Fibroblast of lung (primary cell): ENCODE data around the gene TMEM43.

Experiments
- EZH2 ChIP-seq: IDR thresholded peaks from 2 replicates; pipeline ENCODE4 v1.5.1; 2012; ENCODE audit warnings: low read length, control low read depth, mild to moderate bottlenecking; ENCODE audit errors: missing control alignments
- TF ChIP-seq, protein P1 (sequence below), 2 donors: IDR thresholded peaks in 1 of 2; conservative IDR thresholded peaks in 1 of 2; 1 replicate in 1 of 2; 2 replicates in 1 of 2; pipeline ENCODE4 v1.5.1; 2011 to 2012; ENCODE audit warnings: low read length in 2 of 2, control low read depth in 1 of 2, inconsistent platforms in 1 of 2, low read depth in 1 of 2, mild to moderate bottlenecking in 1 of 2

DNA sequence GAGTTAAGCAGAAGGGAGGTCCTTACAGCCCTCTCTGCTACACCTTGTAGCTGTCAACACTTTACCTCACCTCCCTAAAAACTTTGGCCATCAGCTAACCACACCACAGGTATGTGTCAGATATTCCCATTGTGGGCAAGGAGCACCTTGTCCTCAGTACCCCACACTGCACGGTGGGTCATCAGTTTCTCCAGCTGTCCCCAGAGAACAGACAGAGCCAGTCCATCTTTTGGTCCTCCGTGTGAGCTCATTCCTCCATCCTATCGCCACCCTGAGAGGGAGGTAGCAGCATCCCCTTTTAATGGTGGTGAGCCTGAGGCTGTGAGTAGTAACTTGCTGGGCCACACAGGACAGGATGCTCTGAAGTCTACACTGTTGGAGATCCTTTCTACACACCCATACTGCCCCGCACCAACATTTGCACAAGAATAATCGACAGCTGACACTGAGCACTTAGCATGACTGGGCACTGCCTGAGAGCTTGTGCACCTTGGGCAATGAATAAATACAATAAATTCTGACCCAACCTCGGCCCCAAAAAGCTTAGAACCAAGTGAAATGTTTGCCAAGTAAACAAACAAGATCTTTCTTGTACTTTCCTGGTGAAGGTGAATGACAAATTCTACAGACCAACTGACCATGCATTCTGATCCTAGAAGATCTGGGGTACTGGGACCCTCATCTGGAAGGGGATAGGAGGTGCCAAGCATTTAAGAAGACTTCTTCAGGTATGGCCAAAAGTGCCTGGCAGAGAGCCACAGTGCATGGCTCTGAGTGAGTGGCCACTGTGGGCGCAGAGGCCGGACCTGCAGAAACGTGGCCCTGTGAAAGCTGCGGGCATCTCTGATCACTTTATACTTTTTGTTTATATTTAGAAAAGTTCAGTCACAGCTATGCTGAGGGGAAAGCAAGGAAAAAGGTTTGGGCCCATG, 7.1 kb upstream of the TMEM43 start:
- TF ChIP-seq, protein P1, sequence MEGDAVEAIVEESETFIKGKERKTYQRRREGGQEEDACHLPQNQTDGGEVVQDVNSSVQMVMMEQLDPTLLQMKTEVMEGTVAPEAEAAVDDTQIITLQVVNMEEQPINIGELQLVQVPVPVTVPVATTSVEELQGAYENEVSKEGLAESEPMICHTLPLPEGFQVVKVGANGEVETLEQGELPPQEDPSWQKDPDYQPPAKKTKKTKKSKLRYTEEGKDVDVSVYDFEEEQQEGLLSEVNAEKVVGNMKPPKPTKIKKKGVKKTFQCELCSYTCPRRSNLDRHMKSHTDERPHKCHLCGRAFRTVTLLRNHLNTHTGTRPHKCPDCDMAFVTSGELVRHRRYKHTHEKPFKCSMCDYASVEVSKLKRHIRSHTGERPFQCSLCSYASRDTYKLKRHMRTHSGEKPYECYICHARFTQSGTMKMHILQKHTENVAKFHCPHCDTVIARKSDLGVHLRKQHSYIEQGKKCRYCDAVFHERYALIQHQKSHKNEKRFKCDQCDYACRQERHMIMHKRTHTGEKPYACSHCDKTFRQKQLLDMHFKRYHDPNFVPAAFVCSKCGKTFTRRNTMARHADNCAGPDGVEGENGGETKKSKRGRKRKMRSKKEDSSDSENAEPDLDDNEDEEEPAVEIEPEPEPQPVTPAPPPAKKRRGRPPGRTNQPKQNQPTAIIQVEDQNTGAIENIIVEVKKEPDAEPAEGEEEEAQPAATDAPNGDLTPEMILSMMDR (conservative IDR thresholded peaks at IDR 0.05 in 1 of 2, IDR thresholded peaks at IDR 0.05 in 1 of 2; ENCODE audit: low read depth in 1 of 2, low read length in 2 of 2) = no peak
- TF ChIP-seq EZH2 = no peak
